AG04450 (cell line): ENCODE measurements around the gene RAPGEF1. TPM values are rescaled to one million over a fixed set of nuclear protein-coding genes. Genes with fewer than 3 reads are reported as not detected.

ENCODE experiments used
- CTCF ChIA-PET: fragments of 300-600, 350-600 bp; formaldehyde crosslinking; extraction: SDS; loops from one replicate; lab custom pipeline; 2022; ENCODE audit warnings: antibody characterized with exemption, inconsistent platforms; lab: Charles Lee
- POLR2A ChIA-PET: fragments of 350-600 bp; formaldehyde crosslinking; extraction: SDS; loops from one replicate; lab custom pipeline; 2021; ENCODE audit warnings: antibody characterized with exemption, inconsistent platforms; lab: Yijun Ruan, JAX
- DNase-seq: peaks from one replicate; pipeline ENCODE4 v3.0.0-alpha.2; 2011; ENCODE audit warnings: low read depth, low spot score
- H3K27ac ChIP-seq: one replicate; pipeline ENCODE4 v1.5.1; 2012; ENCODE audit warnings: low read depth, low read length, control low read depth
- H3K27me3 ChIP-seq: one replicate; pipeline ENCODE4 v1.6.0; 2012; ENCODE audit warnings: low read length; ENCODE audit not compliant: control insufficient read depth, insufficient read depth
- H3K4me3 ChIP-seq: 2 replicates; pipeline ENCODE4 v1.5.1; 2011; ENCODE audit warnings: mild to moderate bottlenecking, low read depth, low read length, control low read depth
- H3K9me3 ChIP-seq: 2 replicates; pipeline ENCODE4 v1.5.1; 2012; ENCODE audit warnings: low read length; ENCODE audit not compliant: control insufficient read depth, insufficient read depth
- CTCF ChIP-seq: IDR thresholded peaks from 2 replicates; pipeline ENCODE4 v1.5.1; 2011; ENCODE audit warnings: low read depth, low read length, control low read depth, inconsistent platforms
- polyA plus RNA-seq: library from polyadenylated mRNA; depleted of rRNA; stranded (reverse); fragments of >200 nt; gene quantifications from 2 replicates; pipeline ENCODE4 v1.2.3, GENCODE V29; 2011

Gene RAPGEF1
- polyA plus RNA-seq, 1 experiment: 27.6 TPM

- H3K9me3 ChIP-seq: no peaks in the 10 kb centered on the region; the same call in none of the 2 replicates
- no peak overlapping the region for H3K27ac ChIP-seq
- TF ChIP-seq CTCF: no peak
- ChIA-PET CTCF (no interaction called here), POLR2A (interaction anchor here (1.2 kb wide), 1 partner anchor 28 kb away, joined by 3 read pairs; no protein-coding TSS in a partner anchor)
- H3K4me3 ChIP-seq: no peak overlapping the region
- DNase-seq: no peak
- no peaks in the 10 kb centered on the region for H3K27me3 ChIP-seq
Measured at GRCh38 chr9:131534721-131535237, 205.1 kb downstream of the RAPGEF1 start.

GRCh38 chr9:131530920-131531832 lies 208.7 kb downstream of the RAPGEF1 start, which contains the start of gene UCK1:
UCK1 (minus strand) TSS chr9:131531263; CDS start chr9:131531174, 89 bp downstream.
- Histone ChIP-seq H3K27ac (no peak within 1 kb of the TSS), H3K27me3 (no peaks in the 10 kb centered on the region), H3K9me3 (no peaks in the 10 kb centered on the region; the same call in 1 of the 2 replicates), H3K4me3 (peak within 1 kb of the TSS; percentile 75)
- ChIA-PET POLR2A (no interaction called here), CTCF (interaction anchor here (0.5 kb wide), 1 partner anchor 123 kb away, joined by 3 read pairs; no protein-coding TSS in a partner anchor)
- peak; percentile 33 for DNase-seq
- no peak for TF ChIP-seq CTCF

- Histone ChIP-seq H3K27me3 (no peaks in the 10 kb centered on the region), H3K4me3 (peak overlapping the region; percentile 75), H3K27ac (no peak overlapping the region), H3K9me3 (no peaks in the 10 kb centered on the region; the same call in 1 of the 2 replicates)
- no peak for DNase-seq
- ChIA-PET POLR2A (no interaction called here), CTCF (no interaction called here)
- TF ChIP-seq CTCF: peak; percentile 40
Measured at GRCh38 chr9:131530546-131530919, 209.3 kb downstream of the RAPGEF1 start.

- Histone ChIP-seq H3K9me3 (no peaks in the 10 kb centered on the region; the same call in 1 of the 2 replicates), H3K27me3 (no peaks in the 10 kb centered on the region), H3K27ac (no peak overlapping the region), H3K4me3 (peak overlapping the region; percentile 75)
- ChIA-PET POLR2A (no interaction called here), CTCF (interaction anchor here (0.8 kb wide), 1 partner anchor 210 kb away, joined by 3 read pairs; the partner anchor contains the start of gene RAPGEF1)
- DNase-seq: no peak
- no peak for TF ChIP-seq CTCF
Measured at GRCh38 chr9:131529597-131530545, 210.0 kb downstream of the RAPGEF1 start.
